Bronchial epithelial cell (primary cell): ENCODE data around the gene CDON. TPM values are rescaled to one million over a fixed set of nuclear protein-coding genes. Genes with fewer than 3 reads are reported as not detected.

Source experiments
- DNase-seq: peaks from one replicate; pipeline ENCODE4 v3.0.0-alpha.2; 2010; ENCODE audit warnings: low read depth
- FAIRE-seq: peaks from 2 replicates; lab custom pipeline; 2011; peaks lifted over from hg19 to GRCh38; lab: Jason Lieb, UNC
- H3K27me3 ChIP-seq: 2 replicates; pipeline ENCODE4 v1.5.1; 2011; ENCODE audit warnings: low read length; ENCODE audit not compliant: control insufficient read depth, insufficient read depth
- H3K36me3 ChIP-seq: 2 replicates; pipeline ENCODE4 v1.5.1; 2011; ENCODE audit warnings: low read length; ENCODE audit not compliant: control insufficient read depth, insufficient read depth
- H3K4me3 ChIP-seq: 2 replicates; pipeline ENCODE4 v1.5.1; 2011; ENCODE audit warnings: mild to moderate bottlenecking, low read depth, low read length, control low read depth
- total RNA-seq: library from RNA; depleted of rRNA; stranded (reverse); fragments of >200 nt; gene quantifications from 2 replicates; pipeline ENCODE4 v1.2.1, GENCODE V29; 2014
- TF ChIP-seq, protein P1 (sequence below): IDR thresholded peaks from 2 replicates; pipeline ENCODE4 v1.5.1; 2011; ENCODE audit warnings: mild to moderate bottlenecking, moderate library complexity, low read length, control low read depth, inconsistent platforms; ENCODE audit not compliant: insufficient read depth, severe bottlenecking

CDON gene
- total RNA-seq, 1 donor from 2014 or later = 2.9 TPM

DNA sequence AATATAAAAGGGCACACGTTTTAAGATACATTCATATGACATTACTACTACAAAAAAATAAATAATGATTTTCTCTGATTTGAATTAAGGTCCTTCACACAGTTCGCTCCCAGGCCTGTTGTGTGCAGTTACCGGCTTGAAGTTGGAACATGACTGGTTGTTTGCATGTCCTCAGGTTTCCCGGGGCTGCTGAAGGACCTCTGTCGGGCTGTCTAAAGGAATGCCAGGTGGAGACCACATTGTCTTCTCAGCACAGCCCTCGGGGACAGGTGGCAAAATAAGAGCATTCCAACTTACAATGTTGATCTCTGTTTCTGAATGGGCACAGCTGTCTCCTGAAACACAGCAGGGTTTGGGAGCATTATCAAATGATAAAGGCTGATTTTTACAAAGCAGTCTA lies 101.9 kb downstream of the CDON start:
- TF ChIP-seq, protein P1, sequence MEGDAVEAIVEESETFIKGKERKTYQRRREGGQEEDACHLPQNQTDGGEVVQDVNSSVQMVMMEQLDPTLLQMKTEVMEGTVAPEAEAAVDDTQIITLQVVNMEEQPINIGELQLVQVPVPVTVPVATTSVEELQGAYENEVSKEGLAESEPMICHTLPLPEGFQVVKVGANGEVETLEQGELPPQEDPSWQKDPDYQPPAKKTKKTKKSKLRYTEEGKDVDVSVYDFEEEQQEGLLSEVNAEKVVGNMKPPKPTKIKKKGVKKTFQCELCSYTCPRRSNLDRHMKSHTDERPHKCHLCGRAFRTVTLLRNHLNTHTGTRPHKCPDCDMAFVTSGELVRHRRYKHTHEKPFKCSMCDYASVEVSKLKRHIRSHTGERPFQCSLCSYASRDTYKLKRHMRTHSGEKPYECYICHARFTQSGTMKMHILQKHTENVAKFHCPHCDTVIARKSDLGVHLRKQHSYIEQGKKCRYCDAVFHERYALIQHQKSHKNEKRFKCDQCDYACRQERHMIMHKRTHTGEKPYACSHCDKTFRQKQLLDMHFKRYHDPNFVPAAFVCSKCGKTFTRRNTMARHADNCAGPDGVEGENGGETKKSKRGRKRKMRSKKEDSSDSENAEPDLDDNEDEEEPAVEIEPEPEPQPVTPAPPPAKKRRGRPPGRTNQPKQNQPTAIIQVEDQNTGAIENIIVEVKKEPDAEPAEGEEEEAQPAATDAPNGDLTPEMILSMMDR = no peak
- no peaks in the 10 kb centered on the region for H3K36me3 ChIP-seq
- H3K4me3 ChIP-seq = no peak overlapping the region
- FAIRE-seq = no peak
- DNase-seq = no peak
- H3K27me3 ChIP-seq = no peaks in the 10 kb centered on the region

- no peak overlapping the region for H3K4me3 ChIP-seq
- no peaks in the 10 kb centered on the region for H3K36me3 ChIP-seq
- FAIRE-seq (no peak), DNase-seq (no peak)
- H3K27me3 ChIP-seq = no peaks in the 10 kb centered on the region
- TF ChIP-seq, protein P1 = no peak
Measured at GRCh38 chr11:125959931-125960330, 102.7 kb downstream of the CDON start.

DNA sequence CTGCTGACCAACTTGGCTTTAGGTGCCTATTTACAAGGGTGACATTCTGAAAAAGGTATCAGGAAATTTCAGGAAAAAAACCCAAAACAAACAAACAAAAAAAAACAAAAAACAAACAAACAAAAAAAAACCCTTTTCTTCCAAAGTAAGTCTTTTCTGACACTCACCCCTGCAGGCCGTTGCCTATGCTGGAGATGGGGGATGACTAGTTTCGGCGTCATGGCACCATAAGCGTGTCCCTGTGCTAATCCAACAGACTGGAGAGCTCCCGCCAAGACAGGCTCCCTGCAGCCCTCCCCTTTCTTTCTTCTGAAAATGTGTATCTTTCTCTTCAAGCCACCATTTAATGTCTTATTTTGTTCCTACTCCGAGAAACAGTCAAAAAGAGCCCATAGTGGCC lies 103.2 kb downstream of the CDON start:
- Histone ChIP-seq H3K4me3 (no peak overlapping the region), H3K27me3 (no peaks in the 10 kb centered on the region), H3K36me3 (no peaks in the 10 kb centered on the region)
- FAIRE-seq = no peak
- DNase-seq = no peak
- TF ChIP-seq, protein P1 = no peak

GRCh38 chr11:125958872-125959400 lies 103.7 kb downstream of the CDON start:
- DNase-seq (no peak), FAIRE-seq (no peak)
- H3K4me3 ChIP-seq = no peak overlapping the region
- H3K36me3 ChIP-seq = no peaks in the 10 kb centered on the region
- TF ChIP-seq, protein P1 = no peak
- H3K27me3 ChIP-seq = no peaks in the 10 kb centered on the region

- Histone ChIP-seq H3K27me3 (no peaks in the 10 kb centered on the region), H3K36me3 (no peaks in the 10 kb centered on the region), H3K4me3 (no peak overlapping the region)
- TF ChIP-seq, protein P1 = no peak
- FAIRE-seq (no peak), DNase-seq (no peak)
Measured at GRCh38 chr11:125957618-125958332, 104.9 kb downstream of the CDON start.
